GM03348 (cell line): ENCODE measurements around the gene VSTM2A.

Experiments used
- DNase-seq: peaks from one replicate; pipeline ENCODE4 v3.0.0; 2012; ENCODE audit warnings: low spot score

VSTM2A gene

GRCh38 chr7:54615537-54615936 is 73.4 kb downstream of the VSTM2A start:
- DNase-seq, result no peak
